ENCODE data around the gene PLA2G4A.
"Not testable (repeated sequence)": the region's sequence is repeated elsewhere in the genome, so short reads cannot be mapped to it uniquely, and the experiment has no call there.

Gene PLA2G4A

DNA sequence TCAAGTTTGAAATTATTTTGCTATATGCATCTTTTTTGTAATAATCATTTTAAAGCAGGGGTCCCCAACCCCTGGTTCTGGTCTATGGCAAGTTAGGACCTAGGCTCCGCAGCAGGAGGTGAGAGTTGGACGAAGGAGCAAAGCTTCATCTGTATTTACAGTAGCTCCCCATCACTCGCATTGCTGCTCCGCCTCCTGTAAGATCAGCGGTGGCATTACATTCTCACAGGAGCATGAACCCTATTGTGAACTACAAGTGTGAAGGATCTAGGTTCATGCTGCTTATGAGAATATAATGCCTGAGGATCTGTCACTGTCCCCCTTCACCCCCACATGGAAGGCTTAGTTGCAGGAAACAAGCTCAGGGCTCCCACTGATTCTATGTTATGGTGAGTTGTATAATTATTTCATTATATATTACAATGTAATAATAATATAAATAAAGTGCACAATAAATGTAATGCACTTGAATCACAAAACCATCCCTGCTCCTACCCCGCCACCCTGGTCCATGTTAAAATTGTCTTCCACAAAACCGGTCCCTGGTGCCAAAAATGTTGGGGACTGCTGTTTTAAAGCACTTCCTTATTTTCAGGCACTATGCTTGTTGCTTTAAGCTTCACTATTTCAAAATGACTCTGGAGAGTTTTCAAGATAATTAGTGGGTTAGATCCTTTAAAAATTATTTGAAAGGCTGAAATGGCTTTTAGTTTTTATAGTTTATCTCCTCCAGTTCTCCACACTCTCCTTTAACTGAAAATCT is 74.8 kb downstream of the PLA2G4A start:
- no peak overlapping the region for H3K9ac ChIP-seq (ENCODE audit: low read depth in 1 of 2, low read length in 2 of 2)
- no peaks in the 10 kb centered on the region for H3K36me3 ChIP-seq (ENCODE audit: control insufficient read depth in 2 of 2, insufficient read depth in 2 of 2, low read length in 2 of 2)
- H3K4me1 ChIP-seq (ENCODE audit: control insufficient read depth in 2 of 2, insufficient read depth in 2 of 2, low read length in 2 of 2) = peaks cover 2% of the 10 kb centered on the region in 2 donors
- H3K27me3 ChIP-seq (ENCODE audit: control insufficient read depth in 2 of 2, insufficient read depth in 2 of 2, low read length in 2 of 2) = no peaks in the 10 kb centered on the region
- no peak overlapping the region for H3K4me3 ChIP-seq (ENCODE audit: low read length in 2 of 2)
- no peak overlapping the region for H3K27ac ChIP-seq (ENCODE audit: low read depth in 2 of 2, low read length in 2 of 2)
- H3K9me3 ChIP-seq (ENCODE audit: control insufficient read depth in 2 of 2, low read length in 2 of 2) = no peaks in the 10 kb centered on the region

DNA sequence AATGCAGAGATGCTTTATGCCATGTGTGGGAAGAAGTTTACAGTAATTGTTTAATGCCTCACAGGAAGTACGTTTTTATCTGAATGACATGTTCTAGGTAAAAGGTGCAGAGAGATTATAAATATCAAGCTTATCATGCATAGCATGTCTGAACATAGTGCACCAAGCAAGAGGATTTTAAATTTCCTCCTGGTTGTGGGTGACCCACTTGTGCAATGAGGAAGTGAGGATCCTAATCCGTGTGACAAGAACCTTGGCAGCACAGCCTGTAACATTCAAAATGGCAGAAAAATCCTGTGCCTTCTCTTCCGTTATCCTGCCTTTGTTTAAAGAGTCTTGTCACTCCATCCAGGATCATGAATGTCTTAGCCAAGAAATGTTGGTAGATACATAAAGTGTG is 75.6 kb downstream of the PLA2G4A start:
- Histone ChIP-seq H3K9ac (ENCODE audit: low read depth in 1 of 2, low read length in 2 of 2) (no peak overlapping the region), H3K27me3 (ENCODE audit: control insufficient read depth in 2 of 2, insufficient read depth in 2 of 2, low read length in 2 of 2) (no peaks in the 10 kb centered on the region), H3K36me3 (ENCODE audit: control insufficient read depth in 2 of 2, insufficient read depth in 2 of 2, low read length in 2 of 2) (no peaks in the 10 kb centered on the region), H3K4me3 (ENCODE audit: low read length in 2 of 2) (no peak overlapping the region), H3K4me1 (ENCODE audit: control insufficient read depth in 2 of 2, insufficient read depth in 2 of 2, low read length in 2 of 2) (peaks cover 2% of the 10 kb centered on the region in 2 donors), H3K9me3 (ENCODE audit: control insufficient read depth in 2 of 2, low read length in 2 of 2) (no peaks in the 10 kb centered on the region), H3K27ac (ENCODE audit: low read depth in 2 of 2, low read length in 2 of 2) (no peak overlapping the region)

DNA sequence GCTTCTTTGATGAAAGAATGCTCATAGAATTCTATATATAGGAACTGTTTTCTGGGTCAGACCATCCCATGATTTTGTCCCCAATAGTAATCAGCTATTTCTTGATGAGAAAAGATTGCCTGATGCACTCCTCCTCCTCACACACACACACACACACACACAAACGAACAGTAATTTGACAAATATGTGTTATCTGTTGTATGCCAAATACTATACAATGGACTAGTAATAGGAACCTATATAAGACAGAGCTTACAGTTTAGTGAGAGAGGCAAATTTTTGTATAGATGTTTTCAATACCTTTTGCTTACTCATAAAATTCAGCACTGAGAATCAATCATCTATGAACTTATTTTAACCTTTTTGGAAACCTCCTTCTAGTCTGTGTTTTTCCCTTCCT is 76.8 kb downstream of the PLA2G4A start:
- no peak overlapping the region for H3K27ac ChIP-seq (ENCODE audit: low read depth in 2 of 2, low read length in 2 of 2)
- H3K36me3 ChIP-seq (ENCODE audit: control insufficient read depth in 2 of 2, insufficient read depth in 2 of 2, low read length in 2 of 2) = no peaks in the 10 kb centered on the region
- H3K4me3 ChIP-seq (ENCODE audit: low read length in 2 of 2) = no peak overlapping the region
- H3K27me3 ChIP-seq (ENCODE audit: control insufficient read depth in 2 of 2, insufficient read depth in 2 of 2, low read length in 2 of 2) = no peaks in the 10 kb centered on the region
- no peak overlapping the region for H3K9ac ChIP-seq (ENCODE audit: low read depth in 1 of 2, low read length in 2 of 2)
- H3K4me1 ChIP-seq (ENCODE audit: control insufficient read depth in 2 of 2, insufficient read depth in 2 of 2, low read length in 2 of 2) = peaks cover 2% of the 10 kb centered on the region in 2 donors
- no peaks in the 10 kb centered on the region for H3K9me3 ChIP-seq (ENCODE audit: control insufficient read depth in 2 of 2, low read length in 2 of 2)

DNA sequence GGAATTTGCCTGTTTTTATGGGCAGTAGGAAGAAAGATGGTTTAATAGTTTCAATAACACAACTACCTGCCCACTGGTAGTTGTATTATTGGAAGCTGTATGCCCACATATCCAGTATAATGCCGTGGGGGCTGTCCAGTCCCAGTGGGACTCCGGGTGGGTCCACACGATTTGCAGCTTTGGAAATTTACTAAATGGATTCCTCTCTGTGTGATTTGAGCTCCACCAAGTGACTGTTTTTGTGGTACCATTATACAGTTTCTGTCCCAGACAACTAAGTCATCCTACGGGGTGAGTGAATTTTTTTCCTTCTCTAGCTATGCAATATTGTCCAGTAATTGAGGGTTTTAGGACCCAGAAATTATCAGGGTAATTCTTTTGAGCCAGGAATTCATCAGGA is 86.8 kb downstream of the PLA2G4A start:
- Histone ChIP-seq H3K27me3 (ENCODE audit: control insufficient read depth in 2 of 2, insufficient read depth in 2 of 2, low read length in 2 of 2) (no peaks in the 10 kb centered on the region), H3K36me3 (ENCODE audit: control insufficient read depth in 2 of 2, insufficient read depth in 2 of 2, low read length in 2 of 2) (peaks cover 0 to 7% of the 10 kb centered on the region in 2 donors), H3K9ac (ENCODE audit: low read depth in 1 of 2, low read length in 2 of 2) (no peak overlapping the region), H3K4me3 (ENCODE audit: low read length in 2 of 2) (no peak overlapping the region), H3K4me1 (ENCODE audit: control insufficient read depth in 2 of 2, insufficient read depth in 2 of 2, low read length in 2 of 2) (no peaks in the 10 kb centered on the region), H3K27ac (ENCODE audit: low read depth in 2 of 2, low read length in 2 of 2) (no peak overlapping the region), H3K9me3 (ENCODE audit: control insufficient read depth in 2 of 2, low read length in 2 of 2) (no peaks in the 10 kb centered on the region)

DNA sequence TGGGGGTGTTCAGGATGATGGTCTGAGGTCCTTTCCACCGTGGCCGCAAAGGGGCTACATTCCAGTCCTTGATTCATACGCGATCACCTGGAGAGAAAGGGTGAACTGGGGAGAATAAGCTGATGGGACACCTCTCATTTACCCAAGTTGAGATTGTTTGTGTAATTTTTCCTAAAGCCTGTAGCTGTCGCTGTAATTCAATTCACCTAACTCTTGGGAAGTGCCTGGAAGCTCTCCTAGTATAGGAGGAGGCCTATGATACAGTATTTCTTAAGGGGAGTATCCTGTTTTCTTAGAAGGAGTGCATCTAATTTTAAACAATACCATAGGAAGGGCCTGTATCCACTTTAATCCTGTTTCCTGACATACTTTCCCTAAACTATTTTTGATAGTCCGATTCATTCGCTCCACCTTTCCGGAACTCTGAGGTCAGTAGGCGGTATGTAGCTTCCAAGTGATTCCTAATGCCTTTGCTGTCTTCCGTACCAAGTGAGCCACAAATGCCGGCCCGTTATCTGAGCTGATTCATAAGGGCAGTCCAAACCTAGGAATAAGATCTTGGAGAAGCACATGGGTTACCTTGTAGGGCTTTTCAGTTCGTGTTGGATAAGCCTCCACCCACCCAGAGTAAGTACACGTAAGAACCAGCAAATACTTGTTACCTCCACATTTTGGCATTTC is 88.5 kb downstream of the PLA2G4A start:
- H3K9ac ChIP-seq (ENCODE audit: low read depth in 1 of 2, low read length in 2 of 2); H3K4me1 ChIP-seq (ENCODE audit: control insufficient read depth in 2 of 2, insufficient read depth in 2 of 2, low read length in 2 of 2); H3K27me3 ChIP-seq (ENCODE audit: control insufficient read depth in 2 of 2, insufficient read depth in 2 of 2, low read length in 2 of 2); H3K36me3 ChIP-seq (ENCODE audit: control insufficient read depth in 2 of 2, insufficient read depth in 2 of 2, low read length in 2 of 2); H3K9me3 ChIP-seq (ENCODE audit: control insufficient read depth in 2 of 2, low read length in 2 of 2); H3K27ac ChIP-seq (ENCODE audit: low read depth in 2 of 2, low read length in 2 of 2); H3K4me3 ChIP-seq (ENCODE audit: low read length in 2 of 2): not testable (repeated sequence)

DNA sequence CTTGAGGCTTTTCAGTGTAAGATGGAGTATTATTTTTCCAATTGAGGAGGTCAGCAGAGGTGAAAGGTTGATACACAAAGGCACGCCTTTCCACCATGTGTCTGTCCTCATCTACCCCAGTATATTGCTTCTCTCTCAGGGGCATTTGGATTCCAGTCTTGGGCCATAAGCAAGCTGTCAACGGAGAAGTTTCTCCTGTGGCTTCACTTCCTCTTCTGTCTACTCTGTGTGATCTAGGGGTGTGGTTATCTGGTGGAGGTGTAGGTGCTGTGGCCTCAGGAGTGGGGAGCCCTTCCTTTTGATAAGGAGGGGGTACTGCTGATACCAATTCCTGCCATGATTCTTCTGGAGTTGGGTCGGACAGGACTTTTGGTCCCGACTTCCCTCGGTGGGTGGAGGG is 92.6 kb downstream of the PLA2G4A start:
- not testable (repeated sequence) for H3K4me3 ChIP-seq (ENCODE audit: low read length in 2 of 2); H3K36me3 ChIP-seq (ENCODE audit: control insufficient read depth in 2 of 2, insufficient read depth in 2 of 2, low read length in 2 of 2); H3K9ac ChIP-seq (ENCODE audit: low read depth in 1 of 2, low read length in 2 of 2); H3K27ac ChIP-seq (ENCODE audit: low read depth in 2 of 2, low read length in 2 of 2); H3K4me1 ChIP-seq (ENCODE audit: control insufficient read depth in 2 of 2, insufficient read depth in 2 of 2, low read length in 2 of 2); H3K9me3 ChIP-seq (ENCODE audit: control insufficient read depth in 2 of 2, low read length in 2 of 2); H3K27me3 ChIP-seq (ENCODE audit: control insufficient read depth in 2 of 2, insufficient read depth in 2 of 2, low read length in 2 of 2)

DNA sequence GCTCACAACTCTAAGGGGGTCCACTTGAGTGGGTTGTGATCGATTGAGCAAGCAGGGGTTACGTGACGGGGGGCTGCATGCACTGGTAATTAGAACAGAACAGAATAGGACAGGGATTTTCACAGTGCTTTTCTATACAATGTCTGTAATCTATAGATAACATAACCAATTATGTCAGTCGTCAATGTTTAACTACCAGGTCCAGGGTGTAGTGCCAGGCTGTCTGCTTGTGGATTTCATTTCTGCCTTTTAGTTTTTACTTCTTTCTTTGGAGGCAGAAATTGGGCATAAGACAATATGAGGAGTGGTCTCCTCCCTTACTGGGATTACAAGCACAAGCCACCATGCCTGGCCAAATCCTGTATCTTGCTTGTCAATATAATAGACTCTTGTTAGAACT is 94.1 kb downstream of the PLA2G4A start:
- not testable (repeated sequence) for H3K36me3 ChIP-seq (ENCODE audit: control insufficient read depth in 2 of 2, insufficient read depth in 2 of 2, low read length in 2 of 2); H3K4me3 ChIP-seq (ENCODE audit: low read length in 2 of 2); H3K27ac ChIP-seq (ENCODE audit: low read depth in 2 of 2, low read length in 2 of 2); H3K9ac ChIP-seq (ENCODE audit: low read depth in 1 of 2, low read length in 2 of 2); H3K27me3 ChIP-seq (ENCODE audit: control insufficient read depth in 2 of 2, insufficient read depth in 2 of 2, low read length in 2 of 2); H3K9me3 ChIP-seq (ENCODE audit: control insufficient read depth in 2 of 2, low read length in 2 of 2); H3K4me1 ChIP-seq (ENCODE audit: control insufficient read depth in 2 of 2, insufficient read depth in 2 of 2, low read length in 2 of 2)

DNA sequence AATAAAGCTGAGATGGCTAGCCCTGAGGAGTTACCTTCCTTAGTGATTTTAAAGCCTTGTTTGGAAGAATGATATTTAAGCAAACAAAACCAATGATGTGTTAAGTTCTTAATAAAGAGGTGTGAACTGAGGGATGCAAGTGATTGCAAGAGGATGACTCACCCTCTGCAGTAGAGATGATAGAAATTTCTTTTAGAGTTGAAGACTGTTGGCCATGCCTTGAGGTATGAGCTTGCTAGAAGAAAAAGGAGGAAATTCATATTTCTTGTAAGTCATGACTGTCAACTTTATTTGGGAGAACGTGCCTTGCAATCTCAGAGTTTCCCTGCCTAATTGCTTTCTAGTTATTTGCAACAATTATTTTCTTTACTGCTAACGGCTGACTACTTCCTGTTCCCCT is 94.7 kb downstream of the PLA2G4A start:
- Histone ChIP-seq H3K4me3 (ENCODE audit: low read length in 2 of 2) (no peak overlapping the region), H3K4me1 (ENCODE audit: control insufficient read depth in 2 of 2, insufficient read depth in 2 of 2, low read length in 2 of 2) (peaks cover 0 to 4% of the 10 kb centered on the region in 2 donors), H3K27me3 (ENCODE audit: control insufficient read depth in 2 of 2, insufficient read depth in 2 of 2, low read length in 2 of 2) (no peaks in the 10 kb centered on the region), H3K27ac (ENCODE audit: low read depth in 2 of 2, low read length in 2 of 2) (no peak overlapping the region), H3K36me3 (ENCODE audit: control insufficient read depth in 2 of 2, insufficient read depth in 2 of 2, low read length in 2 of 2) (no peaks in the 10 kb centered on the region), H3K9ac (ENCODE audit: low read depth in 1 of 2, low read length in 2 of 2) (no peak overlapping the region), H3K9me3 (ENCODE audit: control insufficient read depth in 2 of 2, low read length in 2 of 2) (no peaks in the 10 kb centered on the region)

DNA sequence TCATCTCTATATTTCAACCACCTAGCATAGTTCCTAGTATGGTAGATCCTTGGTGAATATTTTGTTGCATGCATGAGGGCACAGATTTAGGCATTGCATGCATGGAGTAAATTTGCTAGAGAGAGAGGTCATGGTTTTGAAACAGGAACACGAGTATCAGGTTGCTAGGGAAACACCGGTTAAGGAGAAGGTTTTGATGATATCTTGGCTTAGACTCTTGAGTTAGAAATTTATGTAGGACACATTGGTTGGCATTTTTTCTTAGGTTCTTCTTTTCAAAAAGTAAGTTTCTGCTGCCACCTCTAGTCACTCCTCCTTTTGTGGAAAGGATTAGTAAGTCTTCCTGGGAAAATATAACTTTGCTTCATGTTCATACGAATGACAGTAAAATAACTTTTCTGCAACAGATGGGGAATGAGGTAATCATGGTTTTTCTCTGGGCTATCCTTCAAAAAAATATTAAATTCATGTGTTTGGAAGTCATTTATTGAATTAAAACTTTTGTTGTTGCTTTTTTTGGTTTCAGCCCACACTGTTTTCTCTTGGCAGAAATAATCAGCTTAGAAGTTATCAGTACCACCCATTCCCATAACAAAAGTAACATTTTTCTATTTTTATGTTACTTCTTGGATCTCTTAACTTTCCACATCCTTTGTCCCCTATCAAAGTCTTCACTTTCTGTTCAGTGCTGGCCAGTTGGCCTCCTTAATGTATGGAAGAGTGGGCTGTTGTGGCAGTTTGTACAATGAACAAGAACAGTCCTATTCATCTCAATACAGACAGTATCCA is 97.3 kb downstream of the PLA2G4A start:
- no peaks in the 10 kb centered on the region for H3K27me3 ChIP-seq (ENCODE audit: control insufficient read depth in 2 of 2, insufficient read depth in 2 of 2, low read length in 2 of 2)
- H3K36me3 ChIP-seq (ENCODE audit: control insufficient read depth in 2 of 2, insufficient read depth in 2 of 2, low read length in 2 of 2) = no peaks in the 10 kb centered on the region
- no peak overlapping the region for H3K4me3 ChIP-seq (ENCODE audit: low read length in 2 of 2)
- H3K27ac ChIP-seq (ENCODE audit: low read depth in 2 of 2, low read length in 2 of 2) = no peak overlapping the region
- H3K4me1 ChIP-seq (ENCODE audit: control insufficient read depth in 2 of 2, insufficient read depth in 2 of 2, low read length in 2 of 2) = peaks cover 0 to 4% of the 10 kb centered on the region in 2 donors
- H3K9ac ChIP-seq (ENCODE audit: low read depth in 1 of 2, low read length in 2 of 2) = no peak overlapping the region
- no peaks in the 10 kb centered on the region for H3K9me3 ChIP-seq (ENCODE audit: control insufficient read depth in 2 of 2, low read length in 2 of 2)

DNA sequence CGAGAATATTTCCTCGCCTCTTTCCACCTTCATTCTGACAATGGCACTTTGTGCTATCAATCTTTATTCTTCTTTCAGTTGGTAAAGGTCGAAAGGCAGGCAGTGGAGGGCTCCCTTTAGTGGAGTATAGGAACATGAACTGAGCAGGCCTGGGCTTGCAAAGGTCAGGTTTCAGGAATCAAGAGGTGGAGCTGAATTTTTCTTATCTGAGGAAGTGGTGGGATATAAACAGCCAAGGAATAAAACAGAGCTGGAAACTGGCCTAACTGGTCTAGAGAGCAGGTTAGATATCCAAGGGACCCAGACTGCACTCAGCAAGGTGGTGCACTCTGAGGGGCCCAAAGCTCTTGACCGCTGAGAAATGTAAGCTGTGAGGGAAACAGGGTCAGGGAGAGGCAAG is 99.1 kb downstream of the PLA2G4A start:
- Histone ChIP-seq H3K4me3 (ENCODE audit: low read length in 2 of 2) (no peak overlapping the region), H3K9ac (ENCODE audit: low read depth in 1 of 2, low read length in 2 of 2) (no peak overlapping the region), H3K27ac (ENCODE audit: low read depth in 2 of 2, low read length in 2 of 2) (no peak overlapping the region), H3K27me3 (ENCODE audit: control insufficient read depth in 2 of 2, insufficient read depth in 2 of 2, low read length in 2 of 2) (no peaks in the 10 kb centered on the region), H3K9me3 (ENCODE audit: control insufficient read depth in 2 of 2, low read length in 2 of 2) (no peaks in the 10 kb centered on the region), H3K36me3 (ENCODE audit: control insufficient read depth in 2 of 2, insufficient read depth in 2 of 2, low read length in 2 of 2) (no peaks in the 10 kb centered on the region), H3K4me1 (ENCODE audit: control insufficient read depth in 2 of 2, insufficient read depth in 2 of 2, low read length in 2 of 2) (peaks cover 0 to 4% of the 10 kb centered on the region in 2 donors)

All from mucosa of rectum (tissue), 2 donors.